SK-N-MC (cell line): ENCODE data around the gene GLT8D1.

Experiments
- EZH2 ChIP-seq: fragments of 200-600 bp; sonication (generic); IDR thresholded peaks from one replicate; pipeline ENCODE4 v1.6.1; 2017; ENCODE audit warnings: antibody characterized with exemption
- FOXP2 ChIP-seq: optimal IDR thresholded peaks from 2 replicates; pipeline ENCODE3; 2011; ENCODE audit warnings: mild to moderate bottlenecking, moderate library complexity; ENCODE audit not compliant: insufficient read depth; ENCODE audit errors: extremely low read length, control extremely low read depth

DNA sequence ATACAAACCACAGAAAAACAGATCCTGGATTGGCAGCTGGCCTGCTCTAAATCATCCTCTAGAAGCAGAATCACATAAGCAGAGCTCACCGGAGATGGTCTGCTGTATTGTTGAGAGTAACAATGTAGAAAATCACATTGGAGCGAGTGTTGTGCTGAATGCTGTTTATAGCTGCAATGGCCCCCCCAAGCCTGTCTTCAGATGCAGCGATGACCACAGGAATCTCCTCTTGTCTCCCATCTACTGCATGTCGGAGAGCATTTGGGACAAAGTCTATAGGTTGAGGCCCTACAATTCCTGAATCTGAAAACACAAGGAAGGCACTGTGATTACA, 8.0 kb downstream of the GLT8D1 start:
- no peak for TF ChIP-seq FOXP2
- TF ChIP-seq EZH2, result no peak
